ENCODE results near the gene PTK7.
"Not testable (repeated sequence)": the region's sequence is repeated elsewhere in the genome, so short reads cannot be mapped to it uniquely, and the experiment has no call there.

PTK7 gene

DNA sequence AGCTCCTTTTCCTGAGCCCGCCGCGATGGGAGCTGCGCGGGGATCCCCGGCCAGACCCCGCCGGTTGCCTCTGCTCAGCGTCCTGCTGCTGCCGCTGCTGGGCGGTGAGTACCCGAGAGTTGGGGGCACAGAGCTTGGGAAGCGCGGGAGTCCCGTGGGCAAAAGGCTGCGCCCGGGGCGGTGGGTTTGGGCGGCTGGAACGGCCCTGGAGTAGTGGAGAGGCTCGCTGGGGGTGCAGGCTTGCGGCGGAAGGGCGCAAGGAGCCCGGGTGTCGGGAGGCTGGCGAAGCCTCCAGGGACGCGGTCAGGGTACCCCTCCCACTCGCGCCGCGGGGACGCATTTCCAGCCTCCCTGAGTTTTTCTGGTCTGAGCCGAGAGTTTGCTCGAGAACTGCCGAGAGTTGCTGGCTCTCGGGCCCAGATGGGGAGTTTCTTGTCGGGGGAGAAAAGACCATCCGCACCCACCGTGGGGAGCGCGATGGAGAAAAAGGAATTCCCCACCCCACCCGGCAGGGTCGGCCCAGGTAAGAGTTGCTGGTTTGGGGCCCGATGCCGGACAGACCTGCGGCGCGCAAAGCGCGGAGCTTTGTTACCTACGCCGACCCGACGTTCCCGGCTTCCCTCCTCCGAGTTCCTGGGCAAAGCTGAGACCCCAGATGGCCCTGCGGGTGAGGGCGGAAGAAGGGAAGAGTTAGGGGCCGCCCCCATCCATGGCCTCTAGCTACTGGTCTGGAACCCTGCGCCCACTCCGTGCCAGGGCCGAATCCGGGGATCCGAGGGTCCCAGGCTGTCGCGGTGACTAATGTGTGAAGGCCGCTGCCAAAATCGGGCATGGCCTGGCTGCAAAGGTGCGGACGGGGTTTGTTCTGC lies 584 bp downstream of the PTK7 start:
- Histone ChIP-seq H3K27me3 (ENCODE audit: insufficient read depth, low read length) (no peaks in the 10 kb centered on the region), H3K9me3 (ENCODE audit: insufficient read depth, low read depth, low read length) (no peaks in the 10 kb centered on the region), H3K9ac (ENCODE audit: low read depth, low read length) (peak overlapping the region; percentile 95), H3K4me3 (ENCODE audit: low read length) (peak overlapping the region; percentile 99), H3K27ac (ENCODE audit: low read depth, low read length) (peak overlapping the region; percentile 85), H3K36me3 (ENCODE audit: insufficient read depth, low read length) (peaks cover 4% of the 10 kb centered on the region), H3K4me1 (ENCODE audit: insufficient read depth, low read length) (peaks cover 30% of the 10 kb centered on the region)
- under 1% methylated on average over 72 of the region's 72 CpGs for WGBS

DNA sequence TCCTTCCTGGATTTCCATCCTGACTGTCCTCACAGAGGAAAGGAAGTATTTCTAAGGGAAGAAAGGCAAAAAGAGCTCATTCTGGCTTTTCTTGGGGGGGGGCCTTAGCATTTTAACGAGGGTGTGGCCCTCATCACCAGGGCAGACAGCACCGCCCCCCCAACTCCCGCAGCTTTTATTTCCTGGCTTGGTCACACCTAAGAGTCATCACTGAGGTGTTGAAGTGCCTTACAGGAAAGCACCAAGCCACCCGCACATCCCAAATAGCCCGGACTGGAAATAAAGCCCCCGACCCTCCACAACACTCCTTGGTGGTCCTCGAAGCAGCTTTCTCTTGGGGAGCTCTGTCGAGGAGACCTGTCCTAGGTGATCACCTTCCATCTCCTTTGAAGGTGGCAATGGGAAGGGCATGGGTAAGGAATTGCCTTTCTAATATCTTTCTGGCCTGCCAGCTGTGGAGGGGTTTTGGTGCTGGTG lies 1.3 kb downstream of the PTK7 start:
- Histone ChIP-seq H3K36me3 (ENCODE audit: insufficient read depth, low read length) (peaks cover 4% of the 10 kb centered on the region), H3K27me3 (ENCODE audit: insufficient read depth, low read length) (no peaks in the 10 kb centered on the region), H3K4me1 (ENCODE audit: insufficient read depth, low read length) (peaks cover 28% of the 10 kb centered on the region), H3K4me3 (ENCODE audit: low read length) (peak overlapping the region; percentile 99), H3K9me3 (ENCODE audit: insufficient read depth, low read depth, low read length) (no peaks in the 10 kb centered on the region), H3K27ac (ENCODE audit: low read depth, low read length) (no peak overlapping the region; the same call in 1 of the 2 replicates), H3K9ac (ENCODE audit: low read depth, low read length) (peak overlapping the region; percentile 95)
- whole genome bisulfite sequencing = 8% methylated on average over 8 of the region's 8 CpGs

DNA sequence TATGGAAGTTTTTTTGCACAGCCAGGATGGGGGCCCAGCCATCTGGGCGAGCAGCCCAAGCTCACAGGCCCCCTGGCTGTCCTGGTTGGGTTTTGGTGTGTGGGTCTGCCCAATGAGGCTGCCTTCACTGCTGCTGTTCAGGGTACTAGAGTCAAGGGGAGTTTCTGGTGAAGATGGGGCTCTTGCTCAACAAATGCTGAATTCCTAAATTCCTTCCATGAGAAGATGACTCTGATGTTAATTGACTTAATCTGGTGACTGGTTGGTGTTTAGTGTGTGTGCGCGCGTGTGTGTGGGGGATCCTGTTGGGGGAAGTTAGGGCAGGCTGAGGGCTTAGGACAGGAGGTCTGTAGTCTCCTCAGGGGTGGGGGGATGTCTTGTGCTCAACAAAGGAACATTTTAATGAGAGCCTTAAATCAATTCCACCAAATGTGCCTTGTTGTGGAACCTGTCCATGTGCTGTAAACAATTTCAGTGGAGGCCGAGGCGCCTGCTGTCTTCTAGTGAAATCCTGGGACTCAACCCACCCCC lies 1.9 kb downstream of the PTK7 start:
- no peaks in the 10 kb centered on the region for H3K9me3 ChIP-seq (ENCODE audit: insufficient read depth, low read depth, low read length)
- no peak overlapping the region for H3K9ac ChIP-seq (ENCODE audit: low read depth, low read length)
- H3K4me1 ChIP-seq (ENCODE audit: insufficient read depth, low read length) = peaks cover 30% of the 10 kb centered on the region
- no peaks in the 10 kb centered on the region; the same call in 1 of the 2 replicates for H3K36me3 ChIP-seq (ENCODE audit: insufficient read depth, low read length)
- H3K4me3 ChIP-seq (ENCODE audit: low read length) = peak overlapping the region; percentile 99
- H3K27ac ChIP-seq (ENCODE audit: low read depth, low read length) = no peak overlapping the region
- WGBS = 58% methylated on average over 6 of the region's 6 CpGs
- no peaks in the 10 kb centered on the region for H3K27me3 ChIP-seq (ENCODE audit: insufficient read depth, low read length)

- Histone ChIP-seq H3K9me3 (ENCODE audit: insufficient read depth, low read depth, low read length) (no peaks in the 10 kb centered on the region), H3K9ac (ENCODE audit: low read depth, low read length) (no peak overlapping the region), H3K27me3 (ENCODE audit: insufficient read depth, low read length) (no peaks in the 10 kb centered on the region), H3K4me3 (ENCODE audit: low read length) (peak overlapping the region; percentile 99), H3K4me1 (ENCODE audit: insufficient read depth, low read length) (peaks cover 37% of the 10 kb centered on the region), H3K36me3 (ENCODE audit: insufficient read depth, low read length) (no peaks in the 10 kb centered on the region), H3K27ac (ENCODE audit: low read depth, low read length) (no peak overlapping the region)
- WGBS = 69% methylated on average over 2 of the region's 2 CpGs
These were observed 2.6 kb downstream of the PTK7 start for GRCh38 chr6:43078691-43079090.

DNA sequence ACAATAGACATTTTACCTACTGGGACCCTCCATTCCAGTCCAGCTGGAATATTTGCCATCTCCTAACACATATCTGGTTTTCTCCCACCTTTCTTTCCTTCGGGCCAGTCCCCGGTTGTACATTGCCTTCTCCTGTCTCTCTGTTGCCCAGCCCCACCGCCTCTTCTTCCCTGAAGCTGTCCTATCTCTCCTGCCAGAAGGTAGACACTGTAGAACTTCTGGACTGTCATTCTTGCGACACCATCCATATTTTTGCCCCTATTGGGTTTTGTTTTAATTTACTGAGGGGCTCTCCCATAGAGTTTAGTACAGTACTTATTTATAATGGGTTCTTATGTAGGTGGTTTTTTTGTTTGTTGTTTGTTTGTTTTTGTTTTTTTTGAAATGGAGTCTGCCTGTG lies 4.9 kb downstream of the PTK7 start:
- H3K27ac ChIP-seq (ENCODE audit: low read depth, low read length) = no peak overlapping the region
- H3K4me3 ChIP-seq (ENCODE audit: low read length) = no peak overlapping the region
- WGBS = 94% methylated on average over 4 of the region's 4 CpGs
- H3K36me3 ChIP-seq (ENCODE audit: insufficient read depth, low read length) = no peaks in the 10 kb centered on the region
- H3K27me3 ChIP-seq (ENCODE audit: insufficient read depth, low read length) = no peaks in the 10 kb centered on the region
- peaks cover 24% of the 10 kb centered on the region for H3K4me1 ChIP-seq (ENCODE audit: insufficient read depth, low read length)
- H3K9me3 ChIP-seq (ENCODE audit: insufficient read depth, low read depth, low read length) = no peaks in the 10 kb centered on the region
- H3K9ac ChIP-seq (ENCODE audit: low read depth, low read length) = no peak overlapping the region

DNA sequence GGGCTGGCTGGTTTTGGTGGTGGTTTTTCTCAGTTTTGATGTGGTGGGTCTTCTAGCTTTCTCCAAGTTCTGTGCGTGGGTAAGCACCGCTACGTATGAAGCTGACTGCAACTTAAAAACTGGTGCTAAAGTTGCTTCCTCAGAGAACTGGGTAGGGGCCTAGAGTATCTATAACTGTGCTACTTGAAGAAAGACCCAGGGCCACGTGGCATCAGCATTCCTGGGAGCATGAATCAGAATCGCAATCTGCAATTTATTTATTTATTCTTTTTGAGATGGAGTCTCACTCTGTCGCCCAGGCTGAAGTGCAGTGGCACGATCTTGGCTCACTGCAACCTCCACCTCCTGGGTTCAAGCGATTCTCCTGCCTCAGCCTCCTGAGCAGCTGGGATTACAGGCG lies 5.8 kb downstream of the PTK7 start:
- not testable (repeated sequence) for H3K36me3 ChIP-seq (ENCODE audit: insufficient read depth, low read length); H3K27me3 ChIP-seq (ENCODE audit: insufficient read depth, low read length); H3K9ac ChIP-seq (ENCODE audit: low read depth, low read length); H3K9me3 ChIP-seq (ENCODE audit: insufficient read depth, low read depth, low read length); H3K4me3 ChIP-seq (ENCODE audit: low read length); H3K27ac ChIP-seq (ENCODE audit: low read depth, low read length)
- WGBS = 98% methylated on average over 9 of the region's 9 CpGs
- peaks cover 24% of the 10 kb centered on the region for H3K4me1 ChIP-seq (ENCODE audit: insufficient read depth, low read length)

- H3K36me3 ChIP-seq (ENCODE audit: insufficient read depth, low read length) = no peaks in the 10 kb centered on the region
- no peak overlapping the region for H3K9ac ChIP-seq (ENCODE audit: low read depth, low read length)
- H3K9me3 ChIP-seq (ENCODE audit: insufficient read depth, low read depth, low read length) = no peaks in the 10 kb centered on the region
- peaks cover 15% of the 10 kb centered on the region; the same call in 1 of the 2 replicates for H3K4me1 ChIP-seq (ENCODE audit: insufficient read depth, low read length)
- no peaks in the 10 kb centered on the region for H3K27me3 ChIP-seq (ENCODE audit: insufficient read depth, low read length)
- H3K27ac ChIP-seq (ENCODE audit: low read depth, low read length) = no peak overlapping the region
- no peak overlapping the region for H3K4me3 ChIP-seq (ENCODE audit: low read length)
- WGBS = 76% methylated on average over 13 of the region's 13 CpGs
These were observed 6.9 kb downstream of the PTK7 start for GRCh38 chr6:43082806-43083655.

DNA sequence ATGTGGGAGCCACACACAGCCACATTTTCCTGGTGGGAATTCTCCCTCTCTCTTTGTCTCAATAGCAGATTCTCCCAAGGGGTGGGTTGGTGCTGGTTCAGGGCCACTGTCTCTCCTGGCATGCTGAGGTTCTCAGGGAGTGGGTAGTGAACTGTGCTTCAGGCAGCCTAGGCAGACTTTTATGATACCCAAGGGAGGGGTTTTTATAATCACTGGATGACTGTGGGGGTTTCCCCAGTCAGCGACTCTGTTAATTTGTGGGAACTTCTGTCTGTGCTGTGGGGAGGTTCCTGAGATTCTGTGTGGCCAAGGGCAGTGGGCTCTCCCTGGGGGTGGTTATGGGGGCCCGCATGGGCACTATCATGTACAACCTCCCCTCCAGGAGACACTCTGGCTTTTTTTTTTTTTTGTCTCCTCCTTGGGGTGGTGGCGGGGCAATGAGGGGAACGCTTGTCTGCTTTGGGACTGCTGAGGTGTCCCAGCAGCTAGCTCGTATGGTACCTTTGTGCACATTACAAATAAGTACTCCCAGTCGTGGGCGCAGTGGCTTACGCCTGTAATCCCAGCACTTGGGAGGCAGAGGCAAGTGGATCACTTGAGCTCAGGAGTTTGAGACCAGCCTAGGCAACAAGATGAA lies 10.0 kb downstream of the PTK7 start:
- WGBS = 97% methylated on average over 7 of the region's 8 CpGs
- Histone ChIP-seq H3K36me3 (ENCODE audit: insufficient read depth, low read length) (no peaks in the 10 kb centered on the region), H3K27ac (ENCODE audit: low read depth, low read length) (no peak overlapping the region), H3K27me3 (ENCODE audit: insufficient read depth, low read length) (no peaks in the 10 kb centered on the region), H3K4me1 (ENCODE audit: insufficient read depth, low read length) (peaks cover 35% of the 10 kb centered on the region), H3K4me3 (ENCODE audit: low read length) (no peak overlapping the region), H3K9me3 (ENCODE audit: insufficient read depth, low read depth, low read length) (no peaks in the 10 kb centered on the region), H3K9ac (ENCODE audit: low read depth, low read length) (no peak overlapping the region)

DNA sequence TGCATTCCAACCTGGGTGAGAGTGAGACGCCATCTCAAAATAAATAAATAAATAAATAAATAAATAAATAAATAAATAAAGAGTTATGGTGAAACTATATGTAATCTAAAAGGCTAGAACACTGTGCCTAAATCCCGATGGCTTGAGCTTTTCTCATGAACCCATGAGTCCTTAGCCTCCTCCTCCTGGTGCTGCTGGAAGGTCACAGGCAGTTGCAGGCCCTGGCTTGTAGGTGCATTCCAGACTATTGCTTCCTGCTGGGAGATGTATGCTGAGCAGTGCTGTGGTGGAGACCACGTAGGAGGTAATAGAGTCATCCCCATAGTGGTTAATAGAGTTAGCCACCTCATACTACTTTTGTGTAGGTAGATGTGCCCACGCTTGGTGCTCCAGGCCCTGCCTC lies 12.5 kb downstream of the PTK7 start:
- Histone ChIP-seq H3K27me3 (ENCODE audit: insufficient read depth, low read length) (no peaks in the 10 kb centered on the region), H3K9ac (ENCODE audit: low read depth, low read length) (no peak overlapping the region), H3K9me3 (ENCODE audit: insufficient read depth, low read depth, low read length) (no peaks in the 10 kb centered on the region), H3K36me3 (ENCODE audit: insufficient read depth, low read length) (no peaks in the 10 kb centered on the region), H3K27ac (ENCODE audit: low read depth, low read length) (peak overlapping the region; percentile 95; the same call in 1 of the 2 replicates), H3K4me1 (ENCODE audit: insufficient read depth, low read length) (peaks cover 38% of the 10 kb centered on the region), H3K4me3 (ENCODE audit: low read length) (0 out of 2 replicates have a peak overlapping the region, but pooled peaks have one; percentile 30)
- 61% methylated on average over 3 of the region's 4 CpGs for WGBS

DNA sequence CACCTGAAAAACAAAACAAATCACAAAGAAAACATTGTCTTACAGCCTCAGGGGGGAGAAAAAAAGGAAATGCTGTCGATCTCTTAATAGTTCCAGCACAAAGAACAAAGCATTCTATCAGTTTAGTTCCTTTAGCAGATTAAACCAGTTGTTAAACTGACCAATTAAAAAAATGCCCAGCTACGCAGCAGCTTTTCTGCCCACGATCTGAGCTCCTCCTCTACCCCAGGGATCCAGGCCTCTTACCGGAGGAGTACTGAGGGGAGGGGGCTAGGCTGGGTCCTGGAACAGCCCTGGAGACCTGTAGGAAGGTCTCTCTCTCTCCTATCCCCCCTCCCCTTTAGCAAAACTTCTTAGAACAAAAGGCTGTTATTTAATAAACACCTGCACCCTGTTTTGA lies 13.4 kb downstream of the PTK7 start:
- peak overlapping the region; percentile 30 for H3K4me3 ChIP-seq (ENCODE audit: low read length)
- H3K9ac ChIP-seq (ENCODE audit: low read depth, low read length) = peak overlapping the region; percentile 60
- H3K36me3 ChIP-seq (ENCODE audit: insufficient read depth, low read length) = no peaks in the 10 kb centered on the region
- WGBS = 15% methylated on average over 3 of the region's 4 CpGs
- H3K27ac ChIP-seq (ENCODE audit: low read depth, low read length) = peak overlapping the region; percentile 95
- no peaks in the 10 kb centered on the region for H3K27me3 ChIP-seq (ENCODE audit: insufficient read depth, low read length)
- no peaks in the 10 kb centered on the region for H3K9me3 ChIP-seq (ENCODE audit: insufficient read depth, low read depth, low read length)
- H3K4me1 ChIP-seq (ENCODE audit: insufficient read depth, low read length) = peaks cover 44% of the 10 kb centered on the region

Measured in HUES64 (cell line).